AG09309 (cell line): Measurements from ENCODE around the gene ARRB2.

Source experiments
- DNase-seq: peaks from one replicate; pipeline ENCODE4 v3.0.0-alpha.2; 2010; ENCODE audit warnings: low read depth
- H3K4me3 ChIP-seq: 2 replicates; pipeline ENCODE4 v1.5.1; 2011; ENCODE audit warnings: mild to moderate bottlenecking, low read depth, low read length, moderate library complexity; ENCODE audit not compliant: control insufficient read depth
- TF ChIP-seq, protein P1 (sequence below): IDR thresholded peaks from 2 replicates; pipeline ENCODE4 v1.5.1; 2011; ENCODE audit warnings: mild to moderate bottlenecking, low read depth, low read length, inconsistent platforms; ENCODE audit not compliant: insufficient read depth, control insufficient read depth; ENCODE audit errors: missing control alignments

ARRB2 gene

DNA sequence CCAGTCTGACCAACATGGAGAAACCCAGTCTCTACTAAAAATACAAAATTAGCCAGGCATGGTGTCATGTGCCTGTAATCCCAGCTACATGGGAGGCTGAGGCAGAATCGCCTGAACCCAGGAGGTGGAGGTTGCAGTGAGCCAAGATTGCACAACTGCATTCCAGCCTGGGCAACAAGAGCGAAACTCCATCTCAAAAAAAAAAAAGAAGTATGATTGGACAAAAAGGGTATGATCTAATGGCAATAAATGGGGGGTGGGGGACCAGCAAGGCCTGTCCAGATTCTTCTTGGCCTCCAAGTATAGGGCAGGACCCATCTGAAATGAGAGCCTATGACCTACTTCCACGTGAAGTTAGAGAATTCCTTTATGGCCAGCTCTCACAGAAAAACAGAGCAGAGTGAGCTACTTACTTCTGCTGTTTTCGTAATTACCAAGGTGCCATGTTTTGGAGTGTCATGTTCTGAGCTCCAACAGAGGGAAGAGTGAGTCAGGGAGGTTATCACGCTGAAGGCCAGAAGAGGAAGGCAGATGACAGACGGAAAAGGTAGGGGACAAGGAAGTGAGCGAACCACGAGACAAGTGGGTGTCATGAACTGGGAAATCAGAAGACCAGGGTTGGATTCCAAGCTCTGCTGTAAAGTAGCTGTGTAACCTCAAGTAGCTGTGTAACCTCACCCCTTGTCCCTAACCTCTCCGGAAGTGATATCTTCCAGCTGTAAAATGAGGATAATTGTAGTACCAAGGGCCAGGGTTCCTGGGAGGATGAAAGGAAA lies 25.6 kb downstream of the ARRB2 start:
- no peak for DNase-seq

DNA sequence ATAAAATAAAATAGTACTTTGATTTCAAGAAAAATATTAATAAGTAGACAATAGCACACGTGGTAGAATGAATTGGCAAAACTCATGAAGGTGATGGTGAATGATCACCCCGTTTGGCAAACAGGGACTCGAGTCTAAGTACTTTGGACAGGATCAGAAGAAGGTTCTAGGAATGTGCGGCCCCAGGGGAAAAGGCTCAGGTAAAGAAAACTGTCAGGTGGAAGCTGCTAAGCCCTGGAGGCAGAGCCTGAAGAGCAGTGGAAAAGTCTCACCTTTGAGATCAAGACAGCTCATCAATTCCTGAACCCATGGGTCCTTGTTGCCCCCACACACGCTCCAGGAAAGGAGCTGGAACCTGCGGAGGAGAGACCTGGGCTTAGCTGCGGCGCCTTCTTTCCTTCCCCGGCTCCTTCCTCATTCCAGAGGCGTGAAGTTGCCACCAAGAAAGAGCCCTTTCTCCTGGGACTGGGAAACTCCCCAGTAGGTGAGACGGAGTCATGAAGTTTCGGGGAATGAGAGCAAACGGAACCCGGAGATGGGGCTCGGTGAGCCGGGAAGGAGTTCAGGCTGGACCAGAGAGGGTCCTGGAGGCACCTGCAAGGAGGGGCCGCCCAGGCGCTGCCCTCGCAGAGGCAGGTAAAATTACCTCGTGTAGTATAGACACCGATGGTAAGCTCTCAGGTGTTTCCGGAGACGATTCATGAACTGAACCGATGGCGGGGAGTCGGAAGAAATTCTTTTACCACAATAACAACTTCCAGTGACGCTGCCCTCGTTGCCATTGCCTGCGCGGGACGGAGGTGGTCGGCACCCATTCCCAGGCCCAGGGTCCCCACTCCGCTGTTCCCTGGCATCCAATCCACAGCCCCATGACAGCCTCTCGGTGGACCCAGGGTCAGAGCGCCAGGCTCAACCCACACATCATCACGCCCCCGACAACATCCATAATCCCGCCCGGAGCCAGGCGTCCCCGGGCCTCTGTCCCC lies 28.0 kb downstream of the ARRB2 start:
- no peak for DNase-seq
- TF ChIP-seq, protein P1, sequence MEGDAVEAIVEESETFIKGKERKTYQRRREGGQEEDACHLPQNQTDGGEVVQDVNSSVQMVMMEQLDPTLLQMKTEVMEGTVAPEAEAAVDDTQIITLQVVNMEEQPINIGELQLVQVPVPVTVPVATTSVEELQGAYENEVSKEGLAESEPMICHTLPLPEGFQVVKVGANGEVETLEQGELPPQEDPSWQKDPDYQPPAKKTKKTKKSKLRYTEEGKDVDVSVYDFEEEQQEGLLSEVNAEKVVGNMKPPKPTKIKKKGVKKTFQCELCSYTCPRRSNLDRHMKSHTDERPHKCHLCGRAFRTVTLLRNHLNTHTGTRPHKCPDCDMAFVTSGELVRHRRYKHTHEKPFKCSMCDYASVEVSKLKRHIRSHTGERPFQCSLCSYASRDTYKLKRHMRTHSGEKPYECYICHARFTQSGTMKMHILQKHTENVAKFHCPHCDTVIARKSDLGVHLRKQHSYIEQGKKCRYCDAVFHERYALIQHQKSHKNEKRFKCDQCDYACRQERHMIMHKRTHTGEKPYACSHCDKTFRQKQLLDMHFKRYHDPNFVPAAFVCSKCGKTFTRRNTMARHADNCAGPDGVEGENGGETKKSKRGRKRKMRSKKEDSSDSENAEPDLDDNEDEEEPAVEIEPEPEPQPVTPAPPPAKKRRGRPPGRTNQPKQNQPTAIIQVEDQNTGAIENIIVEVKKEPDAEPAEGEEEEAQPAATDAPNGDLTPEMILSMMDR = no peak
- peak overlapping the region; percentile 72 for H3K4me3 ChIP-seq

More for the DNA sequence above, 25.6 kb downstream of the ARRB2 start:
- TF ChIP-seq, protein P1 = no peak
- H3K4me3 ChIP-seq = no peak overlapping the region

DNA sequence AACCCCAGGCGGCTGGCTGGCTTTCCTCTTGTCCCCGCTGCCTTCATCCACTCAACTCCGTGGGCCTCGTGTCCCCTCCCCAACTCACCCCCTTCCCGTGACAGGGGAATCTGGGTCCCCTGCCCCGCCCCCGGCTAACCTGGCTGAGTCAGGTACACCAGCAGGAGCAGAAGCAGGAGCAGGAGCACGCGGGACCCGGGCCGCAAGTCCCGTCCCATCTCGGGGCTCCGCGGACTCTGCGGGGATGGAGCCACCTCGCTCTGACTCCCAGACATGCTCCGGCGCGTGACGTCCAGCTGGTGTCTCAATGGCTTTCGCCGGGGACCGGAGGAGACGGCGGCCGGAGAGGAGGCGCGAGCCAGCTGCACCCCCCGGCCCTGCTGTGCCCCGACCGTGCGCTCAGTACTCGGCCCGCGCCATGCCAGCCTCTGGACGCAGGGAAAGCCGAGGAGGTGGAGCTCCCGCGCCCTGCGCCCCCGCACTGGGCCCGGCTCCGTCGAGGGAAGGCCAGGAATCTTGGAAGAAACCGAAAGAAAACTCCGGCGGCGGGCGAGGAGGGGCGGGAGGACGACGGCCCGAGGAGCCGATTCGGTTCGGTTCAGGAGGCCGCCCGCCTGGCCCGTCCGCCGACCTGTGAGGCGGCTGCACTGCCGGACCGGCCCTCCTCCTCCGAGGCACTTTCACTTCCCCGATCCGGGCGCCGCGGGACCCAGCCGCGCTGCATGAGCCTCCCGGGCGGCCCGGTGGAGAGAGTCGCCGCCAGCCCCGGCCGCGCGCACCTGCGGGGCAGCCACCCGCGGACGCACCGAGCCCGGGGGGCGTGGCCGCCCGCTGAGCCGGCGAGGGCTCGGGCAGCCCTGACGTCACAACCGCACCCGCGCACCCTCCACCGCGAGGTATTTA lies 28.9 kb downstream of the ARRB2 start, which contains the start of the genes CXCL16 and ZMYND15:
CXCL16 (minus strand) TSS at position 807 of the 903 bp plus-strand sequence; CDS start at position 218, 589 bp downstream.
ZMYND15 (plus strand) TSS at position 712 of the 903 bp plus-strand sequence. CDS start 716 bp downstream, outside the sequence.
- DNase-seq = no peak
- H3K4me3 ChIP-seq = peak within 1 kb of the TSS; percentile 72
- TF ChIP-seq, protein P1 = no peak

DNA sequence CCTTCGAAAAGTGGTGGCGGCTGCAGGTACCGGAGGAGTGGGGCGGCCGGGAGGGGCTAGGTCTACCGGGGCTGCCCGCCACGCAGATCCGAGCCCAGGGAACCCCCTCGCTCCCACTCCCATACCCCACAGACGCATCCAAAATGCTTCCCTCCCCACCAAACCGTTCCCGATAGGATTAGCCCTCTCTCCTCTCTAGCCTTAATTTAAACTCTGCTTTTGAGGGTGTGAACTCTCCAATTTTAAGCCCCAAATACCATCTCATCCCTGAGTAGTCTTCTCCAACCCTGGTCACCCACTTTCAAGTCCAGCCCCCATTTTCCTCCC lies 29.6 kb downstream of the ARRB2 start:
- DNase-seq = no peak
- H3K4me3 ChIP-seq = peak overlapping the region; percentile 72
- TF ChIP-seq, protein P1 = no peak

DNA sequence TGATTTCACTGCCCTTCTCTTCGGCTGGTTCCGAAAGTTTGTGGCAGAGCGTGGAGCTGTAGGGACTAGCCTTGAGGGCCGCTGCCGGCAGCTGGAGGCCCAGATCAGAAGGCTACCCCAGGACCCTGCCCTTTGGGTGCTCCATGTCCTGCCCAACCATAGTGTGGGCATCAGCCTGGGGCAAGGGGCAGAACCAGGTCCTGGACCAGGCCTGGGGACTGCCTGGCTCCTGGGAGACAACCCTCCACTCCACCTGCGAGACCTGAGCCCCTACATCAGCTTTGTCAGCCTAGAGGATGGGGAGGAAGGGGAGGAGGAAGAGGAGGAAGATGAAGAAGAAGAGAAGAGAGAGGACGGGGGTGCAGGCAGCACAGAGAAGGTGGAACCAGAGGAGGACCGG lies 30.2 kb downstream of the ARRB2 start:
- no peak overlapping the region for H3K4me3 ChIP-seq

More for the DNA sequence above, 30.2 kb downstream of the ARRB2 start:
- DNase-seq = no peak
- TF ChIP-seq, protein P1 = no peak
